ENCODE data around the gene USP34. TPM values are rescaled to one million over a fixed set of nuclear protein-coding genes. Genes with fewer than 3 reads are reported as not detected.
A peak's percentile ranks its signal among the peaks of the same experiment; 100 is the strongest.
"Not testable (repeated sequence)": the region's sequence is repeated elsewhere in the genome, so short reads cannot be mapped to it uniquely, and the experiment has no call there.

The USP34 gene
- total and polyA plus RNA-seq, 7 donors = 40.2 to 71.5 (median 54.0) TPM

- no peaks in the 10 kb centered on the region for H3K4me1 ChIP-seq
- H3K36me3 ChIP-seq (ENCODE audit: insufficient read depth in 1 of 2, low read depth in 1 of 2) = peaks cover 0 to 59% of the 10 kb centered on the region in 2 donors
- 63 to 69% (median 67%) methylated on average over 7 of the region's 7 CpGs for WGBS, 3 donors
- TF ChIP-seq, protein P1, sequence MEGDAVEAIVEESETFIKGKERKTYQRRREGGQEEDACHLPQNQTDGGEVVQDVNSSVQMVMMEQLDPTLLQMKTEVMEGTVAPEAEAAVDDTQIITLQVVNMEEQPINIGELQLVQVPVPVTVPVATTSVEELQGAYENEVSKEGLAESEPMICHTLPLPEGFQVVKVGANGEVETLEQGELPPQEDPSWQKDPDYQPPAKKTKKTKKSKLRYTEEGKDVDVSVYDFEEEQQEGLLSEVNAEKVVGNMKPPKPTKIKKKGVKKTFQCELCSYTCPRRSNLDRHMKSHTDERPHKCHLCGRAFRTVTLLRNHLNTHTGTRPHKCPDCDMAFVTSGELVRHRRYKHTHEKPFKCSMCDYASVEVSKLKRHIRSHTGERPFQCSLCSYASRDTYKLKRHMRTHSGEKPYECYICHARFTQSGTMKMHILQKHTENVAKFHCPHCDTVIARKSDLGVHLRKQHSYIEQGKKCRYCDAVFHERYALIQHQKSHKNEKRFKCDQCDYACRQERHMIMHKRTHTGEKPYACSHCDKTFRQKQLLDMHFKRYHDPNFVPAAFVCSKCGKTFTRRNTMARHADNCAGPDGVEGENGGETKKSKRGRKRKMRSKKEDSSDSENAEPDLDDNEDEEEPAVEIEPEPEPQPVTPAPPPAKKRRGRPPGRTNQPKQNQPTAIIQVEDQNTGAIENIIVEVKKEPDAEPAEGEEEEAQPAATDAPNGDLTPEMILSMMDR (IDR thresholded peaks at IDR 0.05) = no peak
- no peaks in the 10 kb centered on the region for H3K9me3 ChIP-seq
- H3K27me3 ChIP-seq (ENCODE audit: insufficient read depth in 3 of 3, low read length in 2 of 3) = no peaks in the 10 kb centered on the region
- intact Hi-C loops (cut with DNase I) = no loop called here
- H3K27ac ChIP-seq = peak overlapping the region; percentile 62
- no peak for DNase-seq
- peak; percentile 68 to 84 (median 76) for ATAC-seq
- H3K4me3 ChIP-seq = no peak overlapping the region
Observed at GRCh38 chr2:61196671-61197070, 274.2 kb downstream of the USP34 start.

DNA sequence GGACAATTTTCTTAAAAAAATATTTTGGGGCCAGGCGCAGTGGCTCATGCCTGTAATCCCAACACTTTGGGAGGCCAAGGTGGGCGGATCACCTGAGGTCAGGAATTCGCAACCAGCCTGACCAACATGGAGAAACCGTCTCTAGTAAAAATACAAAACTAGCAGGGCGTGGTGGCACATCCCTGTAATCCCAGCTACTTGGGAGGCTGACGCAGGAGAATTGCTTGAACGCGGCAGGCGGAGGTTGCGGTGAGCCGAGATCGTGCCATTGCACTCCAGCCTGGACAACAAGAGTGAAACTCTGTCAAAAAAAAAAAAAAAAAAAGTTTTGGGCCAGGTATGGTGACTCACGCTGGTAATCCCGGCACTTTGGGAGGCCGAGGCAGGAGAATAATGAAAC is 276.2 kb downstream of the USP34 start:
- not testable (repeated sequence) for ATAC-seq; H3K9me3 ChIP-seq; H3K27ac ChIP-seq; H3K4me1 ChIP-seq; DNase-seq; H3K4me3 ChIP-seq; H3K27me3 ChIP-seq (ENCODE audit: insufficient read depth in 3 of 3, low read length in 2 of 3)
- H3K36me3 ChIP-seq (ENCODE audit: insufficient read depth in 1 of 2, low read depth in 1 of 2) = peaks cover 0 to 60% of the 10 kb centered on the region in 2 donors
- intact Hi-C loops (cut with DNase I) = loop anchor here in 1 of 2 donors (5.0 kb wide), 1 partner anchor 33 kb away; no protein-coding TSS in a partner anchor
- 94 to 100% (median 95%) methylated on average over 15 of the region's 15 CpGs for WGBS, 3 donors

DNA sequence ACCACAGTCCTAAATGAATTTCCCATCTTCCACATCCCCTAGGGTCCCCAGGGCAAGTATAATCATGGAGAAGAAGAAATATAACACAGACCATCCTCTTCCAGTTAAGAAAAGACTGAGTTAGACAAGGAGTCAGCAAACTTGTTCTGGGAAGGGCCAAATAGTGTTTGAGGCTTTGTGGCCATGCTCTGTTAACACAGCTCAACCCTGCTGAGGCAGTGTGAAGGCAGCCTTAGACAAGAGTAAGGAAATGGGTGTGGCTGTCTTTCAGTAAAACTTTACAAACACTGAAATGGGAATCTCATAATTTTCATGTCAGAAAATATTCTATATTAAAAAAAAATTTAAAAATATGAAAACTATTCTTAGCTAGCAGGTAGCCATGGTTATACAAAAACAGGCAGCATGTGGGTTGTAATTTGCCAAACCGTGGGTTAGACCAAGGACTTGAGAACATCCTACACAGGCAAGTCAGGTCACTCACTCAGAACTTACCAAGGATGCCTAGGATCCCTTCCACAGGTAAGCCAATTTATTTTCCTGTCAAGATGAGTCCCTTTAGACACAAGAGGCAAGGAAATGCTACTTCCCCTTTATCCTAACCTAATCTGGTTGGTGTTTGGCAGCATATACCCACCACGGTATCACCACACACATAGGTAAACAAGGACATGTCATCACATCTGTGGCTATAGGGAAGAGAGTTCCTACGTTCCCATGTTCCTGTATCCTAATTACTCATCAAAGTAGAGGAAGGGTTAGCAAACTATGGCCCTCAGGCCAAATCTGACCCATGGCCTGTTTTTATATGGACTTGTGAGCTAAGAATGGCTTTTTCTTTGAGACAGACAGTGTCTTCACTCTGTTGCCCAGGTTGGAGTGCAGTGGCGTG is 277.0 kb downstream of the USP34 start:
- Histone ChIP-seq H3K4me3 (no peak overlapping the region), H3K27ac (no peak overlapping the region), H3K4me1 (no peaks in the 10 kb centered on the region), H3K36me3 (ENCODE audit: insufficient read depth in 1 of 2, low read depth in 1 of 2) (peaks cover 0 to 60% of the 10 kb centered on the region in 2 donors), H3K27me3 (ENCODE audit: insufficient read depth in 3 of 3, low read length in 2 of 3) (no peaks in the 10 kb centered on the region), H3K9me3 (no peaks in the 10 kb centered on the region)
- DNase-seq (no peak), ATAC-seq (peak in 1 of 4 donors; percentile 19)
- 83 to 87% (median 87%) methylated on average over 4 of the region's 4 CpGs for WGBS, 3 donors
- intact Hi-C loops (cut with DNase I) = loop anchor here in 1 of 2 donors (5.0 kb wide), 1 partner anchor 33 kb away; no protein-coding TSS in a partner anchor
- TF ChIP-seq, protein P1 (IDR thresholded peaks at IDR 0.05) = no peak

- H3K9me3 ChIP-seq = no peaks in the 10 kb centered on the region
- H3K27ac ChIP-seq = no peak overlapping the region
- peaks cover 22 to 100% of the 10 kb centered on the region in 2 donors for H3K36me3 ChIP-seq (ENCODE audit: insufficient read depth in 1 of 2, low read depth in 1 of 2)
- DNase-seq = no peak
- TF ChIP-seq, protein P1 (IDR thresholded peaks at IDR 0.05) = no peak
- H3K4me1 ChIP-seq = no peaks in the 10 kb centered on the region
- no peaks in the 10 kb centered on the region for H3K27me3 ChIP-seq (ENCODE audit: insufficient read depth in 3 of 3, low read length in 2 of 3)
- 82 to 90% (median 87%) methylated on average over 4 of the region's 4 CpGs for WGBS, 3 donors
- H3K4me3 ChIP-seq = no peak overlapping the region
- intact Hi-C loops (cut with DNase I) = no loop called here
- no peak for ATAC-seq
Observed at GRCh38 chr2:61187085-61187484, 283.8 kb downstream of the USP34 start.

GRCh38 chr2:61185231-61185728 is 285.6 kb downstream of the USP34 start:
- peaks cover 5% of the 10 kb centered on the region for H3K4me1 ChIP-seq
- DNase-seq (no peak), ATAC-seq (no peak)
- no peak overlapping the region for H3K4me3 ChIP-seq
- H3K36me3 ChIP-seq (ENCODE audit: insufficient read depth in 1 of 2, low read depth in 1 of 2) = peaks cover 28 to 100% of the 10 kb centered on the region in 2 donors
- H3K27ac ChIP-seq = no peak overlapping the region
- H3K27me3 ChIP-seq (ENCODE audit: insufficient read depth in 3 of 3, low read length in 2 of 3) = no peaks in the 10 kb centered on the region
- intact Hi-C loops (cut with DNase I) = no loop called here
- H3K9me3 ChIP-seq = no peaks in the 10 kb centered on the region
- TF ChIP-seq, protein P1 (IDR thresholded peaks at IDR 0.05) = no peak

Measured in psoas muscle (tissue), 8 donors.